Measurements from ENCODE around the gene JARID2.

DNA sequence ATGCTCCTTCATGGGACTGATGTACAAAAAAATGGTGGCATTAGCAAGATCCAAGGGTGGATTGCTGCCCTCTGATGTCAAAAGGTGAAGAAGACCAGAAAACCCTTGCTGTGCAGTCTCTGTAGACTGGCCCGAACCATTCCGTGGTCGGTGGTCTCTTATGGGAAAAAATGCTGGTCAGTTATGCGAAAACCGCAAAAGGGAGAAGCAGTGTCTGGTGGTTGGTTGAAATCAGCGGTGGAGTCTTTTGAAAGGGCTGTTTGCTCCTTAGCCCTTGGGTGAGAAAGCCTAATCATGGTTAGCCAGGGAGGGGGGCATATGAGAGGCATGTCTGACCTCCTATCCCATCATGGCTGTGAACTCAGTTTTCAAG is 308.8 kb downstream of the JARID2 start:
- TF ChIP-seq, protein P1, sequence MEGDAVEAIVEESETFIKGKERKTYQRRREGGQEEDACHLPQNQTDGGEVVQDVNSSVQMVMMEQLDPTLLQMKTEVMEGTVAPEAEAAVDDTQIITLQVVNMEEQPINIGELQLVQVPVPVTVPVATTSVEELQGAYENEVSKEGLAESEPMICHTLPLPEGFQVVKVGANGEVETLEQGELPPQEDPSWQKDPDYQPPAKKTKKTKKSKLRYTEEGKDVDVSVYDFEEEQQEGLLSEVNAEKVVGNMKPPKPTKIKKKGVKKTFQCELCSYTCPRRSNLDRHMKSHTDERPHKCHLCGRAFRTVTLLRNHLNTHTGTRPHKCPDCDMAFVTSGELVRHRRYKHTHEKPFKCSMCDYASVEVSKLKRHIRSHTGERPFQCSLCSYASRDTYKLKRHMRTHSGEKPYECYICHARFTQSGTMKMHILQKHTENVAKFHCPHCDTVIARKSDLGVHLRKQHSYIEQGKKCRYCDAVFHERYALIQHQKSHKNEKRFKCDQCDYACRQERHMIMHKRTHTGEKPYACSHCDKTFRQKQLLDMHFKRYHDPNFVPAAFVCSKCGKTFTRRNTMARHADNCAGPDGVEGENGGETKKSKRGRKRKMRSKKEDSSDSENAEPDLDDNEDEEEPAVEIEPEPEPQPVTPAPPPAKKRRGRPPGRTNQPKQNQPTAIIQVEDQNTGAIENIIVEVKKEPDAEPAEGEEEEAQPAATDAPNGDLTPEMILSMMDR (IDR thresholded peaks at IDR 0.05; ENCODE audit: control extremely low read depth in 1 of 3, insufficient read depth in 1 of 3, low read depth in 1 of 3, low read length in 3 of 3): no peak
- no peak for TF ChIP-seq POU5F1 (IDR thresholded peaks at IDR 0.05; ENCODE audit: low read depth, low read length)
- no peak for TF ChIP-seq TEAD4 (IDR thresholded peaks at IDR 0.05; ENCODE audit: low read depth, low read length)
- no peak for TF ChIP-seq POLR2A (IDR thresholded peaks at IDR 0.05; ENCODE audit: control extremely low read depth in 1 of 2, low read depth in 2 of 2, low read length in 2 of 2)
- TF ChIP-seq EP300 (IDR thresholded peaks at IDR 0.05; ENCODE audit: borderline replicate concordance in 1 of 2, low read depth in 2 of 2, low read length in 2 of 2): no peak
- TF ChIP-seq POLR2AphosphoS5 (IDR thresholded peaks at IDR 0.05; ENCODE audit: low read depth, low read length): no peak
- TF ChIP-seq ZNF274 (IDR thresholded peaks at IDR 0.05; ENCODE audit: borderline replicate concordance, extremely low read depth, low read length): no peak
- TF ChIP-seq, protein P2, sequence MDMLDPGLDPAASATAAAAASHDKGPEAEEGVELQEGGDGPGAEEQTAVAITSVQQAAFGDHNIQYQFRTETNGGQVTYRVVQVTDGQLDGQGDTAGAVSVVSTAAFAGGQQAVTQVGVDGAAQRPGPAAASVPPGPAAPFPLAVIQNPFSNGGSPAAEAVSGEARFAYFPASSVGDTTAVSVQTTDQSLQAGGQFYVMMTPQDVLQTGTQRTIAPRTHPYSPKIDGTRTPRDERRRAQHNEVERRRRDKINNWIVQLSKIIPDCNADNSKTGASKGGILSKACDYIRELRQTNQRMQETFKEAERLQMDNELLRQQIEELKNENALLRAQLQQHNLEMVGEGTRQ (IDR thresholded peaks at IDR 0.05; ENCODE audit: low read length): no peak
- no peak for TF ChIP-seq MAFK (IDR thresholded peaks at IDR 0.05; ENCODE audit: low read depth, low read length)
- no peak for TF ChIP-seq SIX5 (IDR thresholded peaks at IDR 0.05; ENCODE audit: low read depth, low read length)
